ENCODE data around the gene CNTRL. TPM values are rescaled to one million over a fixed set of nuclear protein-coding genes. Genes with fewer than 3 reads are reported as not detected.

CNTRL gene
- total RNA-seq, 4 donors from 2014 or later, result 20.0 to 30.2 (median 27.4) TPM

DNA sequence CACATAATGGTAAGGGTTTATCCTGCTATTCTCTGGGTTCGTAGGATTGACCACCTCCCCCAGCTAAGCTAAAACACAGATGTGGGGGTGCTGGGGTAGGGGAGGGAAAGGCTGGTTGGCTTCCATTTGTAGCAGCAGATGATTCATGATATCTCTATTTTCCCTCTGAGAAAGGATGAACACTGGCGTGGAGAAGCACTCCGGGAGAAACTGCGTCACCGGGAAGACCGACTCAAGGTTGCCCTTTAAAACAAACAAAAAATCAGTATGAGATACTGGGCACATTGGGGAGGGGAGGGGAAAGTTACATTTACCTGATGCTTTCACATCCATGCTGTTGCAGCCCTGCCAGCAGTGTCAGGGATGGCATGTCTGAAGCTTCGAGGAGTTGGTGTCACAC lies 98.7 kb downstream of the CNTRL start:
- TF ChIP-seq, protein P1, sequence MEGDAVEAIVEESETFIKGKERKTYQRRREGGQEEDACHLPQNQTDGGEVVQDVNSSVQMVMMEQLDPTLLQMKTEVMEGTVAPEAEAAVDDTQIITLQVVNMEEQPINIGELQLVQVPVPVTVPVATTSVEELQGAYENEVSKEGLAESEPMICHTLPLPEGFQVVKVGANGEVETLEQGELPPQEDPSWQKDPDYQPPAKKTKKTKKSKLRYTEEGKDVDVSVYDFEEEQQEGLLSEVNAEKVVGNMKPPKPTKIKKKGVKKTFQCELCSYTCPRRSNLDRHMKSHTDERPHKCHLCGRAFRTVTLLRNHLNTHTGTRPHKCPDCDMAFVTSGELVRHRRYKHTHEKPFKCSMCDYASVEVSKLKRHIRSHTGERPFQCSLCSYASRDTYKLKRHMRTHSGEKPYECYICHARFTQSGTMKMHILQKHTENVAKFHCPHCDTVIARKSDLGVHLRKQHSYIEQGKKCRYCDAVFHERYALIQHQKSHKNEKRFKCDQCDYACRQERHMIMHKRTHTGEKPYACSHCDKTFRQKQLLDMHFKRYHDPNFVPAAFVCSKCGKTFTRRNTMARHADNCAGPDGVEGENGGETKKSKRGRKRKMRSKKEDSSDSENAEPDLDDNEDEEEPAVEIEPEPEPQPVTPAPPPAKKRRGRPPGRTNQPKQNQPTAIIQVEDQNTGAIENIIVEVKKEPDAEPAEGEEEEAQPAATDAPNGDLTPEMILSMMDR (IDR thresholded peaks at IDR 0.05; ENCODE audit: low read depth), result no peak

DNA sequence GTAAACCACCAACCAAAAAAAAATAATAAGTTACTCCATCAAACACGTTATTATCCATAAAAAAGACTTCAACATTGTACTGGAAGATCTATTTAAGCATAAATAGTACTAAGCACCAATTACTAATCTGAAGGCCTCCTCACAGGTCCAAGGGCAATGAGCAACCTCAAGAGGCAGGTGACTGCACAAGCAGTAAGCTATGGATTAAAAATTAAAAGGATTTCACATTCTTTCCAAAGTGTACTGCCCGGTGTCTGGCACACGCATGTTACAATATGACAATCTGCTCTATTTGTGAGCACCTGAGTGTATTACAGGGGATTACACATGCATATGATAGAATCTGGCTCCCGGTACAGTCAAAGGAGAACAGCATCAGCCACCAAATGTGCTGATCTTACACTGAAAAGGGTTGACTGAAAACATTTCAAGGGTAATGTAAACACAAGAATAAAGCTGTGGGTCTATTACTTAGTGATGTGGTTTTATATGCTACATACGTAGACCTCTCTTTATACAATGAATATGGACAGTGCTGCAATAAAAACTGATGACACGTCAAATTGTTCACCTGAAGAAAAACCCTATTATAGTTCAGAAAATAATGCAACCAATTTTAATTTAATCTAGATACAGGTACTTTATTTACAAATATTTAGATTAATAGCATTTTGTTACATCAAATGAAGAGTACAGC lies 104.1 kb downstream of the CNTRL start:
- TF ChIP-seq, protein P1 (IDR thresholded peaks at IDR 0.05; ENCODE audit: low read depth), result no peak

DNA sequence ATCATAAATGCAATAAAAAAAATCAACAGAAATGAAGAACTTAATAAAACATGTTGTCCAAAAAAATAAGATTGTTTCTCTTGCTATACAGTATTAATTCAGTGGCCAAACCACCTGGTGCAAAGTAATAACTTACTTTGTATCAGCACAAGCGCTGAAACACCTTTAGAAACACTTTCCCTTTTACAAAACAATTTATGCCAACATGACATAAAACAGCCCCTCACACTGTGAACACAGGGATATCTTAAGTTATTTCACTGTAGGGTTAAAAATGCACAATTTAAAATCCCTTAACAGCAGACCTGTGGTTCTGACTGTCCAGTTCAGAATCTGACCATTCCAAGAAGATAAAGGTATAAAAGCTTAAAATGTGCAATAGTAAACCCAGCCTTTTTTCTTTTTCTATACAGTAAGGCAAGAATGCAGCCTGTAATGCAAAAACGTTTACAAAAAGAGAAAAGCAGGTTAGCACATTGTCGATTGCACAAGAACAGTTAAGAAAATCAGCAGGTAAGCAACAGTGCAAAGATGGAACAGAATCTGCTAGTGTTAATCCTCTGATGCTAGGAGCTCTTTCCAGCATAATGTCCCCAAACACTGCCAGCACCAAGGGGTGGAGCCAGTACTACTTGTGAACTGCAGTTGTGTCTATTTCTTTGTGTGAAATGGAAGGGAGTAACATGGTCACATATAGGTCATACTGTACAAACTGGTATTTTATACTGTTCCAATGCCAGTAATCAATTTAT lies 105.4 kb downstream of the CNTRL start:
- TF ChIP-seq, protein P1 (IDR thresholded peaks at IDR 0.05; ENCODE audit: low read depth), result no peak

DNA sequence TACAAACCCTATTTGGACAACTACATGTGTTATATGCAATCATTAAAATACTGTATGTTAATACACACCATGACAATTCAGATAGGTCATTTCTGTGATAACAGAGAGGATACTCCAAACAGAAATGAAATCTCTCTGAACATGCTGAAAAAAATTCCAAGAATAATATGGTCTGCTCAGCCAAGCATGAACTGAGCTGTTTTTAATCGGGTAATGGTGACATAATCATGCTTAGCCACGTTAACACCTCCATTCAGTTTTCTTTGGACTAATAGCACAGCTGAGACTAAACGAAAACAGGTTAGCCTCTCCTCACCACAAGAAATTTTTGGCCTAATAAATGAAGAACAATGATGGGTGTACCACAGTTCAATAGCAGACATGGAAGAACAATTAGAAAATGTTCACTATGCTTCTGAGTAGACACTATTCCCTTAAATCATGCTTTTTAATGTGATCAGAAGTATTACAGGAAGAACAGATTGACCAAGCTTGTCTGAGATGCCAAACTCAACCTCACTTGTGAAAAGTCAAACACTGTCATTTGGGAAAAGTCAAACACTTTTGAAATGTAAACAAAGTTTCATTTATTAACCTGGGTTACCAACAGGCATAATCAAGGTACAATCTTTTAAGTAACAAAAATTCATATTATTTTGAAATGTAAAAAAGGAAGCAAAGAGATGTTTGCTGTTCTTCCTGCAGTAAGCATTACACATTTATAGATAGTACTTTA lies 107.5 kb downstream of the CNTRL start:
- TF ChIP-seq, protein P1 (IDR thresholded peaks at IDR 0.05; ENCODE audit: low read depth), result no peak

DNA sequence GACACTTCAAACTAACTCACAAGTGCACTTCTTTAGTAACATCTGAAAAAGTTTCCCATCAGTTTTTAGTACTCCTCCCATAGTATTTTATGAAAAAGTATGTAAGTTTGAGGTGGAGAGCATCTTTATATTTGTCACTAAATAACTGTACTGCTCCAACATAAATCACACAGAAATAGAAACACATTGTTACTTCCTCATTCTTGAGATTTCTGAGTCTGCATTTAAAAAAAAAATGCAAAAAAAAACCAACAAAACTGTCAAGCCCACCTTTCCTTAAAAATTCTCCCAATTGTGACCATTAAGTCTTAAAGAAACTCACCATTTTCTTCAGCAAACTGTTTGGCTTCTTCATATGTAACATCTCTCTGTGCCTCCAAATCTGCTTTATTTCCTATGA lies 108.2 kb downstream of the CNTRL start:
- TF ChIP-seq, protein P1 (IDR thresholded peaks at IDR 0.05; ENCODE audit: low read depth), result no peak

DNA sequence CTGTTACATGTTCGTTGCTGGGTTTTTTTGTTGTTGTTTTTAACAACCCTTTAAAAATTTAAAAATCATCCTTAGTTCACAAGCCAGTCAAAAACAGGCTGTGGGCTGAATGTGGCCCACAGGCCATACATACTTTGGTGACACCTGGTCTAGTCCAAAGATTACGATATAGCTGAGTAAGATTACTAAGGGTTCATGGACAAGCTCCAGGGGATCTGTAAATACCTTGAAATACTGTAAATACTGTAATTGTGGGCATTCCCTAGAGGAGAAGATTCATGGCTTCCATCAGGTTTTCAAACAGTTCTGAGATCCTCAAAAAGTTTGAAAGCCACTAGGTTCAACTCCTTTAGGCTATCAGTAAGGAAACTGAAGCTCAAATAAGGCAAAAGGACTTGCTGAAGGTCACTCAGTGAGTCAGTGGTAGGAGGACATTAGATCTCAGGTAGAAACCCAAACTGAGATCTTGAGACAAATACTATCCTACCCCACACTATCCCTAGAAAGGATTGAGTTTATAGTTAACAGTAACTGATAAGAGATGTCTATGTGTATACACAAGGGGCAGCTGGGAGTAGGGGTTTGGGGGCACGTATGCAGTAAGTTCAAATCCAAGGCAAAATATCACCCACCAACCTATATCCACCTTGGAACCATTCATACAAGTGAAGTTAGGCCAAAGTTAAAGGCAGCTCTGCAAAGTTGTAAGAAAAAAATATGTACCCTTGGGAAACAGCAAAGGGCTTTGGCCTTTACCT lies 109.1 kb downstream of the CNTRL start:
- TF ChIP-seq, protein P1 (IDR thresholded peaks at IDR 0.05; ENCODE audit: low read depth), result no peak

All from subcutaneous adipose tissue (tissue), 4 donors.